ENCODE results near the gene CSH2. TPM values are rescaled to one million over a fixed set of nuclear protein-coding genes. Genes with fewer than 3 reads are reported as not detected.
A peak's percentile ranks its signal among the peaks of the same experiment; 100 is the strongest.

Gene CSH2
- total and polyA plus RNA-seq, 2 of the 8 experiments (the other 6 are each of a cell fraction or from before 2014, with no cell fraction given), result 0.43 TPM; not detected in 1

DNA sequence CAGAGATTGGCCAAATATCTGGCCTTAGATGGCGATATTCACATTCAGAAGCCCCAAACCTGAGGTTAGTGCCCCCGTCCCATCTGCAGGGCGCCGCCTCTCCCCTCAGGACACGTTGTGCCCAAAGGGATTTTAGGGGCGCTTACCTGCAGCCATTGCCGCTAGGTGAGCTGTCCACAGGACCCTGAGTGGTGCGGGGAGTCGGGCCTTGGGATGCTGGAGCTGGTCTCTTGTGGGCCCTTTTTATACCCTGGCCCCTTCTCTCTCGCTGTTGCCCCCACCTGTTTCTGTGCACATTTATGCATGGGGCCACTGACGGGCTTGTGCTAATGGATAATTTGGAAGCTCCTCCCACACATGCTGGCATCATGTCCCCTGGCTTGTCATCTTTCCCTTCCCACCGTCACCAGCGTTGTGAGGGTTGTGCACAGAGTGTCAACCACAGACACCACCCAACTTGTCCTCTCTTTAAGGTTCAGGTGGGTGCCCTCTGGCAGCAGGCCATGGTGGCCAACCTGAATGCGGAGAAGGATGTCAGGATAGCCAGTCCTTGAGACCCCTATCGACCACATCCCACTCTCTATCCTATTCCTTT lies 37.7 kb upstream of the CSH2 start, which contains the start of gene CSHL1:
Gene CSHL1, minus strand, starts transcription at position 218 of the 595 bp plus-strand sequence. Its CDS starts 62 bp downstream, at position 156.
- H2BK15ac ChIP-seq (ENCODE audit: low read length), result no peak within 1 kb of the TSS
- H3K27me3 ChIP-seq (replicated peaks in 1 of 4; ENCODE audit: control insufficient read depth in 3 of 4, extremely low read depth in 1 of 4, insufficient read depth in 3 of 4, low read length in 3 of 4), result no peaks in the 10 kb centered on the region
- H3K9ac ChIP-seq (replicated peaks in 1 of 4; ENCODE audit: extremely low read depth in 1 of 4, low read depth in 3 of 4, low read length in 3 of 4), result no peak within 1 kb of the TSS
- ChIA-PET CTCF (ENCODE audit: partially characterized antibody) (interaction anchor here (0.5 to 11.2 kb wide), 44 partner anchors 8 to 451 kb away, joined by 3 to 270 read pairs (median 5); partner anchors contain the start of genes CD79B, CSH1, GH1 and GH2), POLR2A (ENCODE audit: partially characterized antibody) (interaction anchor here (1.0 to 1.4 kb wide), 3 partner anchors 13 to 234 kb away, joined by 3 to 4 read pairs (median 3); no protein-coding TSS in a partner anchor)
- no peak within 1 kb of the TSS for H4K8ac ChIP-seq (ENCODE audit: extremely low read depth, insufficient read depth, low read length)
- no peak within 1 kb of the TSS for H3K23ac ChIP-seq (ENCODE audit: insufficient read length)
- DNase-seq (ENCODE audit: low read depth in 1 of 2, low spot score in 2 of 2) (no peak), FAIRE-seq (no peak)
- no peak within 1 kb of the TSS for H3K14ac ChIP-seq (ENCODE audit: insufficient read length)
- H2BK5ac ChIP-seq (ENCODE audit: low read depth, low read length), result no peak within 1 kb of the TSS
- H2BK20ac ChIP-seq (ENCODE audit: low read length), result no peak within 1 kb of the TSS
- WGBS, 2 experiments (ENCODE audit: extremely low coverage in 1 of 2, insufficient coverage in 1 of 2, insufficient read length in 1 of 2, insufficient replicate concordance in 2 of 2, low coverage in 1 of 2, low lambda C conversion rate in 2 of 2, missing lambda C conversion rate in 1 of 2), result 74% methylated on average over 15 of the region's 15 CpGs; no CpG with 5 or more reads in 1 of the 2 experiments
- H4K5ac ChIP-seq (ENCODE audit: insufficient read length, low read depth, low read length), result no peak within 1 kb of the TSS
- H3K23me2 ChIP-seq (ENCODE audit: low read depth, low read length), result no peaks in the 10 kb centered on the region
- no peak within 1 kb of the TSS for H2BK120ac ChIP-seq (replicated peaks; ENCODE audit: low read depth, low read length)
- H2AFZ ChIP-seq (ENCODE audit: low read length), result no peak within 1 kb of the TSS; the same call in 1 of the 2 replicates
- H3K36me3 ChIP-seq (ENCODE audit: control insufficient read depth in 2 of 4, insufficient read depth in 4 of 4, low read length in 3 of 4), result no peaks in the 10 kb centered on the region
- no peaks in the 10 kb centered on the region for H3K79me2 ChIP-seq (ENCODE audit: control insufficient read depth in 1 of 2, insufficient read depth in 2 of 2, low read length in 2 of 2)
- H3K56ac ChIP-seq (replicated peaks; ENCODE audit: insufficient read length, low read depth, low read length), result no peak within 1 kb of the TSS
- H4K20me1 ChIP-seq (replicated peaks in 1 of 2; ENCODE audit: control insufficient read depth in 1 of 2, insufficient read depth in 2 of 2, low read length in 2 of 2), result no peaks in the 10 kb centered on the region
- no peaks in the 10 kb centered on the region for H3K9me3 ChIP-seq (ENCODE audit: insufficient read depth in 2 of 2, low read depth in 1 of 2, low read length in 1 of 2)
- H3K79me1 ChIP-seq (ENCODE audit: low read depth, low read length), result no peaks in the 10 kb centered on the region
- no peak within 1 kb of the TSS for H3K4me3 ChIP-seq (ENCODE audit: extremely low read depth in 1 of 4, insufficient read depth in 2 of 4, low read depth in 3 of 4, low read length in 4 of 4)
- no peak within 1 kb of the TSS for H3K18ac ChIP-seq (ENCODE audit: extremely low read depth, low read length)
- H3K4me1 ChIP-seq (replicated peaks in 1 of 4; ENCODE audit: control insufficient read depth in 3 of 4, insufficient read depth in 4 of 4, low read length in 3 of 4), result peaks cover 0 to 4% (median under 1%) of the 10 kb centered on the region in 4 experiments; a peak in 2 of 7 replicates
- no peak within 1 kb of the TSS for H3K27ac ChIP-seq (ENCODE audit: low read depth, low read length)
- H3K4me2 ChIP-seq (ENCODE audit: insufficient read depth in 1 of 2, low read depth in 2 of 2, low read length in 2 of 2), result 0 out of 4 replicates have a peak within 1 kb of the TSS, but pooled peaks of 1 of the 2 experiments have one; percentile 11
- H2BK12ac ChIP-seq (ENCODE audit: low read depth, low read length), result peak within 1 kb of the TSS; percentile 77; the same call in 1 of the 2 replicates
- TF ChIP-seq SUZ12 (IDR thresholded peaks at IDR 0.05; ENCODE audit: low read length), result no peak
- TF ChIP-seq TAF1 (IDR thresholded peaks at IDR 0.05; ENCODE audit: low read depth, low read length), result no peak
- TF ChIP-seq SIX5 (IDR thresholded peaks at IDR 0.05; ENCODE audit: low read depth, low read length), result no peak
- TF ChIP-seq TAF7 (optimal IDR thresholded peaks at IDR 0.05; ENCODE audit: borderline replicate concordance, low read depth, low read length), result no peak
- no peak for TF ChIP-seq CHD1 (IDR thresholded peaks at IDR 0.05; ENCODE audit: low read depth, low read length)
- no peak for TF ChIP-seq KDM5A (IDR thresholded peaks at IDR 0.05; ENCODE audit: low read length)
- no peak for TF ChIP-seq POLR2AphosphoS5 (IDR thresholded peaks at IDR 0.05; ENCODE audit: low read depth, low read length)
- no peak for TF ChIP-seq GTF2F1 (IDR thresholded peaks at IDR 0.05; ENCODE audit: borderline replicate concordance, low read depth, low read length)
- TF ChIP-seq SP1 (IDR thresholded peaks at IDR 0.05; ENCODE audit: low read depth, low read length), result no peak
- TF ChIP-seq JUND (IDR thresholded peaks at IDR 0.05; ENCODE audit: low read length), result no peak
- TF ChIP-seq, protein P1, sequence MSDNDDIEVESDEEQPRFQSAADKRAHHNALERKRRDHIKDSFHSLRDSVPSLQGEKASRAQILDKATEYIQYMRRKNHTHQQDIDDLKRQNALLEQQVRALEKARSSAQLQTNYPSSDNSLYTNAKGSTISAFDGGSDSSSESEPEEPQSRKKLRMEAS (IDR thresholded peaks at IDR 0.05), result no peak
- TF ChIP-seq KDM4A (IDR thresholded peaks at IDR 0.05; ENCODE audit: low read depth, low read length, severe bottlenecking), result no peak
- no peak for TF ChIP-seq SP2 (IDR thresholded peaks at IDR 0.05; ENCODE audit: low read length)
- no peak for TF ChIP-seq RAD21 (IDR thresholded peaks at IDR 0.05 in 1 of 2, conservative IDR thresholded peaks at IDR 0.05 in 1 of 2; ENCODE audit: low read depth in 2 of 2, low read length in 2 of 2)
- H2AK5ac ChIP-seq (ENCODE audit: low read depth, low read length), result no peak within 1 kb of the TSS
- no peak within 1 kb of the TSS for H3K4ac ChIP-seq (replicated peaks; ENCODE audit: insufficient read length, low read depth, low read length)
- no peak within 1 kb of the TSS for H4K91ac ChIP-seq (replicated peaks; ENCODE audit: insufficient read length, low read length)

Measured in H1 (cell line).